ENCODE data around the gene HIPK2. TPM values are rescaled to one million over a fixed set of nuclear protein-coding genes. Genes with fewer than 3 reads are reported as not detected.

Gene HIPK2
- total RNA-seq, 1 donor from 2014 or later: 47.2 TPM

DNA sequence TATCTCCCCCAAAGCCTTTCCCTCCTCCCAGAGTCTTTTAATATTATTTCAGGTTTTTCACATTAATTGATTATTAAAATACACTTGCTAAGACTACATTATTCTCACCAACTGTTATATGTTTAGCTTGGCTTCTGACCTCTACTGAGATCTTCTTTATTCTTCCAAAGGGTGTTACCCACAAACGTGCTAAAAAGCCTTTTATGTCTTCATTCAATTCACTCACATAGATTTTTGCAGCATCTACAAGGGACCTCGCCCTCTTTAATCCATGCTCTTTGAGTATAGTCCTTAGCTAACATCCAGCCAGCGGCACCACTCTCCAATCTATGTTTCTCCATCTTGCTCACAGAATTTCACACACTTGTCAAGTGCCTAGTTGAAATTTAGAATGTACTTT is 115.9 kb downstream of the HIPK2 start:
- Mint-ChIP-seq H3K4me1 (ENCODE audit: unreplicated experiment) (peaks cover 34% of the 10 kb centered on the region), H3K9me3 (ENCODE audit: unreplicated experiment) (no peaks in the 10 kb centered on the region), H3K27me3 (ENCODE audit: unreplicated experiment) (peaks cover 4% of the 10 kb centered on the region), H3K4me3 (ENCODE audit: unreplicated experiment) (no peak overlapping the region), H3K27ac (ENCODE audit: unreplicated experiment) (no peak overlapping the region), H3K36me3 (ENCODE audit: low read depth, unreplicated experiment) (no peaks in the 10 kb centered on the region)
- no peak for DNase-seq (ENCODE audit: low spot score)
- TF ChIP-seq, protein P1, sequence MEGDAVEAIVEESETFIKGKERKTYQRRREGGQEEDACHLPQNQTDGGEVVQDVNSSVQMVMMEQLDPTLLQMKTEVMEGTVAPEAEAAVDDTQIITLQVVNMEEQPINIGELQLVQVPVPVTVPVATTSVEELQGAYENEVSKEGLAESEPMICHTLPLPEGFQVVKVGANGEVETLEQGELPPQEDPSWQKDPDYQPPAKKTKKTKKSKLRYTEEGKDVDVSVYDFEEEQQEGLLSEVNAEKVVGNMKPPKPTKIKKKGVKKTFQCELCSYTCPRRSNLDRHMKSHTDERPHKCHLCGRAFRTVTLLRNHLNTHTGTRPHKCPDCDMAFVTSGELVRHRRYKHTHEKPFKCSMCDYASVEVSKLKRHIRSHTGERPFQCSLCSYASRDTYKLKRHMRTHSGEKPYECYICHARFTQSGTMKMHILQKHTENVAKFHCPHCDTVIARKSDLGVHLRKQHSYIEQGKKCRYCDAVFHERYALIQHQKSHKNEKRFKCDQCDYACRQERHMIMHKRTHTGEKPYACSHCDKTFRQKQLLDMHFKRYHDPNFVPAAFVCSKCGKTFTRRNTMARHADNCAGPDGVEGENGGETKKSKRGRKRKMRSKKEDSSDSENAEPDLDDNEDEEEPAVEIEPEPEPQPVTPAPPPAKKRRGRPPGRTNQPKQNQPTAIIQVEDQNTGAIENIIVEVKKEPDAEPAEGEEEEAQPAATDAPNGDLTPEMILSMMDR (IDR thresholded peaks at IDR 0.05; ENCODE audit: unreplicated experiment): no peak

DNA sequence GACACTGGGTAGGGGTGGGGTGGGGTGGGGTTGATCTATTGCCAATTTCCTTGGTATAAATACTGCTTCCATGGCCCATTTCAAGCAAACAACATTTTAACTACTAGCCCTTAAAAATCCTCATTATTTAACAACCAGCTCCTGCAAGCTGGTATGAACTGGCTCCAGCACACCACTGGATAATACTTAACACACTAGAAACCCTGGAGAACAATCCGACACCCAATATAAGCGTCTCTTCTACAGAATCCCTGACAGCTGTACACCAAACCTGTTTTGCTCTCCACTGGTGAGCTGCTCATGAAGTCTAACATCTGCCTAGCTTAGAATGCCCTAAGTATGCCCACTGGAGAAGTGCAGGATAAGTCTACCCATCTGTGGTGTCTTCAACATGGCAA is 116.8 kb downstream of the HIPK2 start:
- no peak overlapping the region for H3K4me3 Mint-ChIP-seq (ENCODE audit: unreplicated experiment)
- H3K27ac Mint-ChIP-seq (ENCODE audit: unreplicated experiment): no peak overlapping the region
- TF ChIP-seq, protein P1 (IDR thresholded peaks at IDR 0.05; ENCODE audit: unreplicated experiment): no peak
- peaks cover 4% of the 10 kb centered on the region for H3K27me3 Mint-ChIP-seq (ENCODE audit: unreplicated experiment)
- peaks cover 7% of the 10 kb centered on the region for H3K36me3 Mint-ChIP-seq (ENCODE audit: low read depth, unreplicated experiment)
- peaks cover 34% of the 10 kb centered on the region for H3K4me1 Mint-ChIP-seq (ENCODE audit: unreplicated experiment)
- H3K9me3 Mint-ChIP-seq (ENCODE audit: unreplicated experiment): no peaks in the 10 kb centered on the region
- DNase-seq (ENCODE audit: low spot score): no peak

DNA sequence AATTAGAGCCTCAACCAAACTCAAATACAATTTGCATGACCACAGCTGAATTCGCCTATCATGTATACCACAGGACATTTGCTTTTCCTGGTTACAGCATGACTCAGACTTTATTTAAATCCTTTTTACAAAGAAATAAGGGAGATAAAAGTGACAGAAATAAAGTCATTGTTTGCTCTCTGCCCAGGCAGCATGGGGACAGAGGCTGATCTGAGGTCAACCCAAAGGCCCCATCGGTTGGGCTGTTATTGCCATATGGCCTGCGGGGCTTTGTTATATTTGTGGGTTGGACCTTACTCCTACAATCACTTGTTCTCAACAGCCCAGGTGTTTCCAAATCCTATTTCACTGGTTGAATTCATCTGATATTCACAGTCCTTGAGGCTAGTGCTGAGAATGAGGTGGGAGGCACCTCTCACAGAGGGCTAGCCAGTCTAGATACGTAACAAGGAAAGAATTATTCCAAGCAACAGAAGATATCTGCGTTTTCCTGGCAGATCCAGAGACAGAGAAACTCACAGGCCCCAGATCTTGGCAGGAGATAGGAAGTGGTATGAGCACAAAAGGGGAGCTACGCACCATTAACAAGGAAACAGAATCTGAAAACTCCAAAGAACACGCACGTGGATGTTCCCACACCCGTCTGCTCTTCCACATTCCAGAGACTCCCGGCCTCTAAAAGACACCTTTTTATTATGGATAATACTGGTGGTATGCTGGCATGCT is 117.3 kb downstream of the HIPK2 start:
- no peak for DNase-seq (ENCODE audit: low spot score)
- Mint-ChIP-seq H3K4me1 (ENCODE audit: unreplicated experiment) (peaks cover 34% of the 10 kb centered on the region), H3K27ac (ENCODE audit: unreplicated experiment) (no peak overlapping the region), H3K27me3 (ENCODE audit: unreplicated experiment) (peaks cover 4% of the 10 kb centered on the region), H3K9me3 (ENCODE audit: unreplicated experiment) (no peaks in the 10 kb centered on the region), H3K36me3 (ENCODE audit: low read depth, unreplicated experiment) (peaks cover 9% of the 10 kb centered on the region), H3K4me3 (ENCODE audit: unreplicated experiment) (no peak overlapping the region)
- TF ChIP-seq, protein P1 (IDR thresholded peaks at IDR 0.05; ENCODE audit: unreplicated experiment): no peak

DNA sequence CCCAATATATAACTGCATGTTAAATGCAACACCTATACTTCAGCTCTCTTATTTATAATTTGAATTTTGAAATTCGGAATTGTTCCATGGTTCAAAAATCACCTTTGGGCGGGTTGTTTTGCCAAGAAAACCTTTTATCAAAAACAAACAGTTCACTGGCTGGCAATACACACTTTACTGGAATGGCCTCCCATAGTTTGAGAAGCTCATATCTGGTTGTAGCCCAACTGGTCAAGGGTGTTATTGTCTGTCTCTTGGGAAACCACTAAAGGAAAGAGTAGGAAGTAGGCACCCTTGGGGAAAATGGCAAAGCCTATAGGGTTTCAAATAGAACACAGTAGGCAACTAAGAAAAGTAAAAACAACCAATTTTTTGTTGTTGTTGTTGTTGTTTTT is 117.9 kb downstream of the HIPK2 start:
- Mint-ChIP-seq H3K4me1 (ENCODE audit: unreplicated experiment) (peaks cover 34% of the 10 kb centered on the region), H3K27me3 (ENCODE audit: unreplicated experiment) (peaks cover 1% of the 10 kb centered on the region), H3K9me3 (ENCODE audit: unreplicated experiment) (no peaks in the 10 kb centered on the region), H3K27ac (ENCODE audit: unreplicated experiment) (no peak overlapping the region), H3K36me3 (ENCODE audit: low read depth, unreplicated experiment) (peaks cover 9% of the 10 kb centered on the region), H3K4me3 (ENCODE audit: unreplicated experiment) (no peak overlapping the region)
- no peak for DNase-seq (ENCODE audit: low spot score)
- TF ChIP-seq, protein P1 (IDR thresholded peaks at IDR 0.05; ENCODE audit: unreplicated experiment): no peak

DNA sequence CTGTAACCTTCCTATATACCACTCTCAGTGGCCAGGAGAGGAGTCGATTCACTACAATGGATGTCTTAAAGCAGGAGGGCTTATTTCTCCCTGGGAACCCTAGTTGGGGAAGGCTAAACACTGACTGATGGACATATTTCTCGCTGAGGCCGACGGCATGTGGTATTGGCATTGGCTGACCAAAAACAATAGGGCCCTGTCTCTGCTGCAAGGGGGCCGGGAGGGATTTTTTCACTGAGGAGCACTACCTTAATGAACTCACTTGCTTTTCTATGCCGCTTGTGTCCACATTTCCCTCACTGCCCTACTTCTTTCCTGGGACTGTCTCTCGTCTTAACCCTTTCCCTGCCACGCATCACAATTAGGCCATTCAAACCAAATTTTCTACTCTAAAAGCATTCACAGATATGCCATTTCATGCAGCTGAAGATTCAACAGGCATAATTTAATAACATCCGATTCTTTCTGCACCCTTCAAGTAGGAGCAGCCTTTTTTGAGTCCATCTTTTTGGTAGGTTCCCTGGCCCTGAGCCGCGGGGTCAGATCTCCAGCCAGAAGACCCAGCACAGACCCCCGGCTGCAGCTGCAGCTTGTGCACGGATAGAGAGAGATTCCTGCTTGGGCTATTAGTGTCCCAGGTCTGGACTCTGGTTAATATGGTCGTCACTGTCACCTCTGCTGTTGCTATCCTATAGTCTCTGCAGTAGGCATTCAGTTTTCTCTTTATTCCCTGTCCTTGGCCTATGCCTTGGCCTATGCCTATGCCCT is 118.7 kb downstream of the HIPK2 start:
- Mint-ChIP-seq H3K36me3 (ENCODE audit: low read depth, unreplicated experiment) (peaks cover 9% of the 10 kb centered on the region), H3K27ac (ENCODE audit: unreplicated experiment) (no peak overlapping the region), H3K9me3 (ENCODE audit: unreplicated experiment) (no peaks in the 10 kb centered on the region), H3K27me3 (ENCODE audit: unreplicated experiment) (peaks cover 1% of the 10 kb centered on the region), H3K4me3 (ENCODE audit: unreplicated experiment) (no peak overlapping the region), H3K4me1 (ENCODE audit: unreplicated experiment) (peaks cover 33% of the 10 kb centered on the region)
- TF ChIP-seq, protein P1 (IDR thresholded peaks at IDR 0.05; ENCODE audit: unreplicated experiment): no peak
- no peak for DNase-seq (ENCODE audit: low spot score)

Measured in endothelial cell (in vitro differentiated cells).